ENCODE data around the gene EXOC2. TPM values are rescaled to one million over a fixed set of nuclear protein-coding genes. Genes with fewer than 3 reads are reported as not detected.

EXOC2 gene
- total and polyA plus RNA-seq, 2 donors (not counting 1 experiment from before 2014, with no cell fraction given), result 12.2 to 45.0 TPM

DNA sequence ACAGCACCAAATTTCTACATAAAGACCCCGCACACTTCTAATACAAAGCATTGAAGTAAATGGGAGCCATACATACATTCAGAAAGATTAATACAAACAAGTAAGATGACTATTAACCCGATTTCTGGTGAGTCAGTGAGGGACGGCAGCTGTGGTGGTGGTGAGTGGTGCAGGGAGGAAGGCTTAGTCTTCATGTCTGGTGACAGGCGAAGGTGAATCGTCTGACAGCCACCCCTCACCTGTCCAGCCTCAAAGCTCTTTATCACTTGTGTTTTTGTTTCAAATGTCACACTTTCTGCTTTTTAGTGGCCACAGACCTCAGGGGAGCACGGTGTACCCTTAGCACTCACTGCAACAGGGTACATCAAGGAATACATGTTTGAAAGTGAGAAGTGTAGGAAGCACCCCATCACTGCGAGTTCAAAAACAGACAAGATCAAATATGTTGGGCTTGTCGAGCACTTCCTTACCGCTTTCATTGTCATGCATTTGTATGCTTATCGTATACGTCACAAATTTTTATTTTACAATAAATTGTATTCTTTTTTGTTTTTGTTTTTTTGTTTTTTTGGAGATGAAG lies 237.8 kb downstream of the EXOC2 start:
- H3K4me3 ChIP-seq (ENCODE audit: control extremely low read depth in 1 of 5, extremely low read depth in 1 of 5, insufficient read depth in 1 of 5, low read depth in 2 of 5, low read length in 4 of 5), result no peak overlapping the region
- no peak overlapping the region for H2AFZ ChIP-seq (ENCODE audit: insufficient read depth, low read depth, low read length, poor library complexity, severe bottlenecking)
- ChIA-PET CTCF (no interaction called here), POLR2A (no interaction called here)
- H3K4me1 ChIP-seq (ENCODE audit: control insufficient read depth in 2 of 2, insufficient read depth in 2 of 2, low read length in 2 of 2), result no peaks in the 10 kb centered on the region
- intact Hi-C loops (cut with micrococcal nuclease), result no loop called here
- H4K20me1 ChIP-seq (ENCODE audit: control insufficient read depth, insufficient read depth, low read length, poor library complexity, severe bottlenecking), result no peaks in the 10 kb centered on the region
- H3K27ac Mint-ChIP-seq, result no peak overlapping the region
- H3K79me2 ChIP-seq (ENCODE audit: control insufficient read depth, insufficient read depth, low read length), result no peaks in the 10 kb centered on the region
- H3K27ac ChIP-seq (ENCODE audit: low read length in 2 of 2), result no peak overlapping the region
- H3K27me3 Mint-ChIP-seq, result no peaks in the 10 kb centered on the region
- H3K36me3 ChIP-seq (replicated peaks in 1 of 2; ENCODE audit: control extremely low read depth in 1 of 2, control insufficient read depth in 1 of 2, extremely low read depth in 1 of 2, insufficient read depth in 2 of 2, low read length in 1 of 2), result no peaks in the 10 kb centered on the region
- H3K9me3 ChIP-seq (ENCODE audit: control extremely low read depth in 1 of 3, control insufficient read depth in 2 of 3, insufficient read depth in 1 of 3, low read length in 2 of 3), result no peaks in the 10 kb centered on the region
- no peak overlapping the region for H3K4me2 ChIP-seq (replicated peaks; ENCODE audit: low read depth, low read length, poor library complexity, severe bottlenecking)
- no peak overlapping the region for H3K9ac ChIP-seq (ENCODE audit: low read length)
- no peak for DNase-seq
- TF ChIP-seq, protein P1, sequence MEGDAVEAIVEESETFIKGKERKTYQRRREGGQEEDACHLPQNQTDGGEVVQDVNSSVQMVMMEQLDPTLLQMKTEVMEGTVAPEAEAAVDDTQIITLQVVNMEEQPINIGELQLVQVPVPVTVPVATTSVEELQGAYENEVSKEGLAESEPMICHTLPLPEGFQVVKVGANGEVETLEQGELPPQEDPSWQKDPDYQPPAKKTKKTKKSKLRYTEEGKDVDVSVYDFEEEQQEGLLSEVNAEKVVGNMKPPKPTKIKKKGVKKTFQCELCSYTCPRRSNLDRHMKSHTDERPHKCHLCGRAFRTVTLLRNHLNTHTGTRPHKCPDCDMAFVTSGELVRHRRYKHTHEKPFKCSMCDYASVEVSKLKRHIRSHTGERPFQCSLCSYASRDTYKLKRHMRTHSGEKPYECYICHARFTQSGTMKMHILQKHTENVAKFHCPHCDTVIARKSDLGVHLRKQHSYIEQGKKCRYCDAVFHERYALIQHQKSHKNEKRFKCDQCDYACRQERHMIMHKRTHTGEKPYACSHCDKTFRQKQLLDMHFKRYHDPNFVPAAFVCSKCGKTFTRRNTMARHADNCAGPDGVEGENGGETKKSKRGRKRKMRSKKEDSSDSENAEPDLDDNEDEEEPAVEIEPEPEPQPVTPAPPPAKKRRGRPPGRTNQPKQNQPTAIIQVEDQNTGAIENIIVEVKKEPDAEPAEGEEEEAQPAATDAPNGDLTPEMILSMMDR (IDR thresholded peaks at IDR 0.05), result no peak
- TF ChIP-seq EZH2 (IDR thresholded peaks at IDR 0.05; ENCODE audit: borderline replicate concordance, insufficient read depth, low read depth, low read length, poor library complexity, severe bottlenecking), result no peak
- H3K4me3 Mint-ChIP-seq, result no peak overlapping the region
- H3K4me1 Mint-ChIP-seq, result no peaks in the 10 kb centered on the region
- no CpG with 5 or more reads among the region's 11 CpGs for WGBS (ENCODE audit: insufficient coverage)
- H3K9me3 Mint-ChIP-seq (ENCODE audit: insufficient read depth), result peaks cover 2% of the 10 kb centered on the region
- ATAC-seq (ENCODE audit: low read depth), result no peak
- H3K27me3 ChIP-seq (replicated peaks in 1 of 4; ENCODE audit: control extremely low read depth in 1 of 4, control insufficient read depth in 3 of 4, insufficient read depth in 4 of 4, low read length in 3 of 4), result no peaks in the 10 kb centered on the region

DNA sequence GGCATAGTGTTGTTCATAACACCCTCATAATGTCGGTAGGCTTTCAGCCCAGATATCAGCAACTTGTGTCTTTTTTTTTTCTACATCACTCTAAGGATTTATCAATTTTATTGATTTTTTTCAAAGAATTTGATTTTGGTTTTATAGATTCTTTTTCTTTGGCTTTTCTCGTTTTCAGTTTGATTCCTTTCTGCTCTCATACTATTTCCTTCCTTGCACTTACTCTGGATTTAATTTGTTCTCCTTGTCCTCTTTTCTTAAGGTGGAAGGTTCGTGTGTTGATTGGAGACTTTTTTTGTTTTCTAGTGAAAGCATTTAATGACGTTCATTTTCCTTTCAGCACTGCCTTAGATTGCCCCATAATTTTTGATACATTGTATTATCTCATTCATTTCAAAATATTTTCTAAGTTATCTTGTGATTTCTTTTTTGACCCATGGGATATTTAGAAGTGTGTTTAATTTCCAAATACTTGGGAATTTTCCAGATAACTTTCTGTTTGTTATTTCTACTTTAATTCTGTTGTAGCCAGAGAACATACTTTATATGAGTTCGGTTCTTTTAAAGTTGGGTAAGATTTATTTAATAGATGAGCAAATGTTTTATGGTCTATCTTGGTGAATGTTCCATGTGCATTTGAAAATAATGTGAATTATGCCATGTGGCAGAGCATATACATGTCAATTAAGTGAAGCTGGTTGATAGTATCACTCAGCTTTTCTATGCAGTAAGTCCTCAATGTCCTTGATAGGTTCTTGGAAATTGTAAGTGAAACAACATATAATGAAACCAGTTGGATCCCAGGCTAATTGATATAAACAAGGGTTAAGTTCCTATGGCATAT lies 238.6 kb downstream of the EXOC2 start:
- TF ChIP-seq, protein P1 (IDR thresholded peaks at IDR 0.05), result no peak
- no peak for TF ChIP-seq EZH2 (IDR thresholded peaks at IDR 0.05; ENCODE audit: borderline replicate concordance, insufficient read depth, low read depth, low read length, poor library complexity, severe bottlenecking)
- no peak for ATAC-seq (ENCODE audit: low read depth)
- H3K4me3 ChIP-seq (ENCODE audit: control extremely low read depth in 1 of 5, extremely low read depth in 1 of 5, insufficient read depth in 1 of 5, low read depth in 2 of 5, low read length in 4 of 5), result no peak overlapping the region
- H3K4me1 ChIP-seq (ENCODE audit: control insufficient read depth in 2 of 2, insufficient read depth in 2 of 2, low read length in 2 of 2), result no peaks in the 10 kb centered on the region
- no CpG with 5 or more reads among the region's 5 CpGs for WGBS (ENCODE audit: insufficient coverage)
- H3K36me3 ChIP-seq (replicated peaks in 1 of 2; ENCODE audit: control extremely low read depth in 1 of 2, control insufficient read depth in 1 of 2, extremely low read depth in 1 of 2, insufficient read depth in 2 of 2, low read length in 1 of 2), result no peaks in the 10 kb centered on the region
- peaks cover 2% of the 10 kb centered on the region for H3K9me3 Mint-ChIP-seq (ENCODE audit: insufficient read depth)
- no peaks in the 10 kb centered on the region for H3K27me3 Mint-ChIP-seq
- CTCF ChIA-PET, result no interaction called here
- H3K27me3 ChIP-seq (replicated peaks in 1 of 4; ENCODE audit: control extremely low read depth in 1 of 4, control insufficient read depth in 3 of 4, insufficient read depth in 4 of 4, low read length in 3 of 4), result no peaks in the 10 kb centered on the region
- intact Hi-C loops (cut with micrococcal nuclease), result no loop called here
- H4K20me1 ChIP-seq (ENCODE audit: control insufficient read depth, insufficient read depth, low read length, poor library complexity, severe bottlenecking), result no peaks in the 10 kb centered on the region
- H3K4me3 Mint-ChIP-seq, result no peak overlapping the region
- H3K4me2 ChIP-seq (replicated peaks; ENCODE audit: low read depth, low read length, poor library complexity, severe bottlenecking), result no peak overlapping the region
- H3K79me2 ChIP-seq (ENCODE audit: control insufficient read depth, insufficient read depth, low read length), result no peaks in the 10 kb centered on the region
- no peaks in the 10 kb centered on the region for H3K4me1 Mint-ChIP-seq
- no peak overlapping the region for H3K27ac ChIP-seq (ENCODE audit: low read length in 2 of 2)
- no peaks in the 10 kb centered on the region for H3K9me3 ChIP-seq (ENCODE audit: control extremely low read depth in 1 of 3, control insufficient read depth in 2 of 3, insufficient read depth in 1 of 3, low read length in 2 of 3)
- H3K27ac Mint-ChIP-seq, result no peak overlapping the region
- POLR2A ChIA-PET, result no interaction called here
- H2AFZ ChIP-seq (ENCODE audit: insufficient read depth, low read depth, low read length, poor library complexity, severe bottlenecking), result no peak overlapping the region
- DNase-seq, result no peak
- no peak overlapping the region for H3K9ac ChIP-seq (ENCODE audit: low read length)

Measured in B cell (primary cell).